Activated naive CD4-positive, alpha-beta T cell treated with Interleukin-2 at 50 U/mL for 16 hours (primary cell): Measurements from ENCODE around the gene TMEM134.
"Not testable (repeated sequence)": the region's sequence is repeated elsewhere in the genome, so short reads cannot be mapped to it uniquely, and the experiment has no call there.

Source experiments
- DNase-seq: peaks from one replicate; pipeline ENCODE4 v3.0.0-alpha.2; 2020

Gene TMEM134

DNA sequence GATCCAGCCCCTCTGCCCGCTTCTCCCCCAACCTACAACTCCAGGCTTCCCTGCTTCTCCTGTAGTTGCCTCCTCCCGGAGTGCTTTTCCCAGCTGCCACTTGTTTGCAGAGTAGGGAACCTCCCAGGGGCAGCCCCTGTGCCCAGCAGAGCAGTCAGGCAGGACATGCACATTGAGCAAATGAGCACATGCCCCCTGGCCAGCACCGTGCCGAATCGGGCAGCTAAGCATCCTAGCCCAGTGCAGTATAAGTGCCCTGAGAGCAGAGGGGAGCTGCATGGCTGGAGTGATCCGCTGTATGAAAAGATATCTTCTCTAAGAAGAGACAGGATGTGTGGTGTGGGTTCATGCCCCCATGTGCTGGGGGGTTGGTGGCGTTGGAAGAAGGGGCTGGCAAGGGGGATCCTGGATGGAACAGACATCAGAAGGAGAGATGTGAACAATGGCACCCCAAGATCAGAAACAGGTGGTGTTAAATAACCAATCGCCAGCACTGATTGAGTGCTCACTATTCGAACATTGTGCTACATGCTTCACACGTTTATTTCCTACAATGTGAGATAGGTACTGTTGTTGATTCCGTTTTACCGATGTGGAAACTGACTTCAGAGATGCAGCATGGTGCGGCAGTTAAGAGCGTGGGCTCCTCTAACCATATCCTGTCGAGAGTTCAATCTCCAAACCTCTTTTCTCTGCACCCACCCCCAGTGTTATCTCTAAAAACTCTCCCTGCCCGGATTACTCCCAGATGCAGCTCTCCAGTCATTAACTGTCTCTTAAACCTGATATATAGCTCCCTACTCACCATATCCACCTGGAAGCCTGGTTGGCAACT, 15.0 kb upstream of the TMEM134 start:
- DNase-seq, result peak; percentile 56

DNA sequence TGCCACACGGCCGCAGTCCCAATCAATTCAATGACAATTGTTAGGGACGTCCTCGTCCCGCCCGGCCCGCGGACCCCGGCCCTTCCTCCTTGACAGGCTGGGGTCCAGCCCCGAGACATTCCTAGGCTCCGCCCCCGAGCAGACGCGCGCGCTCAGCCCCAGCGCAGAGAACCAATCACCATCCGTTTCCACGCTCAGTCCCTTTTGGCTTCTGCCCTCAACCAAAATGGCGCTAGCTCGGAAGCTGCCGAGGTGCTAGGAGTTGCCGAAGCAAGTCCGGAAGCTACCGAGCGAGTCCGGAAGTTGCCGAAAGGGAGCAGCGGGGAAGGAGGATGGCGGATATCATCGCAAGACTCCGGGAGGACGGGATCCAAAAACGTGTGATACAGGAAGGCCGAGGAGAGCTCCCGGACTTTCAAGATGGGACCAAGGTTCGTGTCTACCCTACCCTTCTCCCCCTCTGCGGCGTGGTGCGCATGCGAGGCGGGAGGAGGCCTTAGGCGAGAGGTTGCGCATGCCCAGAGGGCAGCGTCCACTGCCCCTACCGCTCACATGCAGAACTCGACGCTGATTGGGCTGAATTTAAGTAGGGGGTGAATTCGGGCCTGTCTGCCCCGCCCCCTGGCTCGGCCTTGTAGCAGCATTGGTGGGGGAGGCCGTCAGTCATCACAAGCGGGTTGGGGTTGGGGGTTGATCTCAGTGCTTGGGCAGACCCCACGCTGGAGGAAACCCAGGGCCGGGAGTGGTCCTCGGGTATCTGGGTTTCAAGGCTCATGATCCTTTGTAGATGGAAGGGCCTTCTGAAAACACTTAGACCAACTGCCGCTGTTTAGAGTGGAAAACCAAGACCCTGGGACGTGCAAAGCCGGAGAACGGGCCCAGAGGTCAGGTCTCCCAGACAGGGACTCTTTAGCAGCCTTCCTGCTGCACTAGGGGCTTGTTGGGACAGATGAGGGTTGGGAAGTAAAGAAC, 14.1 kb upstream of the TMEM134 start, which contains the start of gene AIP:
Gene AIP (plus strand): TSS at position 200 of the 972 bp plus-strand sequence. CDS start 133 bp downstream, at position 333.
- DNase-seq, result peak; percentile 98

DNA sequence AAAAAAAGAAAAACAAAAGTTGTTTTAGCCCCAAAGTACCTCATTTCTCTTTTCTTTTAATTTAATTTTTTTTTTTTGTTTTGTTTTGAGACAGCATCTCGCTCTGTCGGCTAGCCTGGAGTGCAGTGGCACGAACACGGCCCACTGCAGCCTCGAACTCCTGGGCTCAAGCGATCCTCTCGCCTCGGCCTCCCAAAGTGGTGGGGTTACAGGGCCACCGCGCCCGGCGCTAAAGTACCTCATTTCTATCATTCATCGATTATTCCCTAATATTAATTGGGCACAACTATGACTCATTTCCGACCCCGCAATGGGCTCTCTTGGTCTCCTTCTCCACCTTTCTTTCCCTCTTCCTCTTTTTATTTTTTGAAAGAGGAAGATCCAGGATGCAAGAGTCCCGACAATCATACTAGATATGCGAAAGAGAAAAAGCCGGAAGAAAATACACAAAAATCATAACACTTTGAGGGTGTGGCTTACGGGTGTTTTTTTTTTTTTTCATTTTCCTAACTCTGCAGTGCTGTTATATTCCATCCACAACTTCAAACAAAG, 13.3 kb upstream of the TMEM134 start:
- no peak for DNase-seq

DNA sequence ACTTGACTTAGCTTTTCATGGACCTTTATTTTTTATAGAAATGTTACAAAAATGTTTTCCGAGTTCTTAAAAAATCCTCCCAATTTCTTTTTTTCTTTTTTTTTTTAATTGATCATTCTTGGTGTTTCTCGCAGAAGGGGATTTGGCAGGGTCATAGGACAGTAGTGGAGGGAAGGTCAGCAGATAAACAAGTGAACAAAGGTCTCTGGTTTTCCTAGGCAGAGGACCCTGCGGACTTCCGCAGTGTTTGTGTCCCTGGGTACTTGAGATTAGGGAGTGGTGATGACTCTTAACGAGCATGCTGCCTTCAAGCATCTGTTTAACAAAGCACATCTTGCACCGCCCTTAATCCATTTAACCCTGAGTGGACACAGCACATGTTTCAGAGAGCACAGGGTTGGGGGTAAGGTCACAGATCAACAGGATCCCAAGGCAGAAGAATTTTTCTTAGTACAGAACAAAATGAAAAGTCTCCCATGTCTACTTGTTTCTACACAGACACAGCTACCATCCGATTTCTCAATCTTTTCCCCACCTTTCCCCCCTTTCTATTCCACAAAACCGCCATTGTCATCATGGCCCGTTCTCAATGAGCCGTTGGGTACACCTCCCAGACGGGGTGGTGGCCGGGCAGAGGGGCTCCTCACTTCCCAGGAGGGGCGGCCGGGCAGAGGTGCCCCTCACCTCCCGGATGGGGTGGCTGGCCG, 8.4 kb upstream of the TMEM134 start:
- DNase-seq, result not testable (repeated sequence)

DNA sequence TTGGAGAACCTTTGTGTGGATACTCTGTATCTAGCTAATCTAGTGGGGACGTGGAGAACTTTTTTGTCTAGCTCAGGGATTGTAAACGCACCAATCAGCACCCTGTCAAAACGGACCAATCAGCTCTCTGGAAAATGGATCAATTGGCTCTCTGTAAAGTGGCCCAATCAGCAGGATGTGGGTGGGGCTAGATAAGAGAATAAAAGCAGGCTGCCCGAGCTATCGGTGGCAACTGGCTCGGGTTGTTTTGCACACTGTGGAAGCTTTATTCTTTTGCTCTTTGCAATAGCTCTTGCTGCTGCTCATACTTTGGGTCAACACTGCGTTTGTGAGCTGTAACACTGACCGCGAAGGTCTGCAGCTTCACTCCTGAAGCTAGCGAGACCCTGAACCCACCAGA, 7.6 kb upstream of the TMEM134 start:
- not testable (repeated sequence) for DNase-seq

DNA sequence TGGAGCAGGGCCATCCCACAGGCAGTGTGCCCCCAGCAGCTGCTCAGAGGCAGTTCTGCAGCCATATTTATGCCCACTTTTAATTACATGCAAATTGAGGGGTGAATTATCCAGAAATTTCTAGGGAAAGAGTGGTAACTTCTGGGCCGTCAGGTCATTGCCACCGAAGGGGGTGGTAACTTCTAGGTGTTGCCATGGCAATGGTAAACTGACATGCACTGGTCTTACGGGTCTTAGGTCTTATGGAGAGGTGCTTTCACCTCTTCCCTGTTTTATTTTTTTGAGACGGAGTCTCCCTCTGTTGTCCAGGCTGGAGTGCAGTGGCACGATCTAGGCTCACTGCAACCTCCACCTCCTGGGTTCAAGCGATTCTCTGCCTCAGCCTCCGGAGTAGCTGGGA, 3.8 kb upstream of the TMEM134 start:
- no peak for DNase-seq

DNA sequence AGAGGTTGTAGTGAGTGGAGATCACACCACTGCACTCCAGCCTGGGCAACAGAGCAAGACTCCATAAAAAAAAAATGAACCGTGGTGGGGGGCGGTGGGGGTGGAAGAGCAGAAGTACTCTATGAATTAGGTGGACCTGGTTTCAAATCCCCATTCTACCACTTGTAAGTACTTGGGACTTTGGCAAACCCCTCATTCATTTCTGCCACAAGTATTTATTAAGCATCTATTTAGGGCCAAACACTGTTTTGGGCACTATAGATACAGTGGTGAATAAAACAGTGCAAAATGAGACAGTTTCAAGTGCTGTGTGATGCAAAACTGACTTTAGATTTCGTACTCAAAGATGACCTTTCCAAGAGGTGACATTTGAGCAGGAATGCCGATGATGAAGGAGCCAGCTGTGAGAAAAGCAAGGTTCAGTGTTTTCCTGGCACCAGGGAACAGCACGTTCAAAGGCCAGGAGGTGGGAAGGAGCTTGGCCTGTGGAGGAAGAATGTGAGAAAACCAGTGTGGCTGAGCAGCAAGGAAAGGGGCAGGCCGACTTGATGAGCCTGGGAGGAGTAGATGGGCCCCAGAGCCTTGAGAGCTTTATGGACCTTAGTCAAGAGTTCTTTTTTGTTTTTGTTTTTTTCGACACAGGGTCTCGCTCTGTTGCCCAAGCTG, 1.4 kb upstream of the TMEM134 start:
- DNase-seq, result no peak

DNA sequence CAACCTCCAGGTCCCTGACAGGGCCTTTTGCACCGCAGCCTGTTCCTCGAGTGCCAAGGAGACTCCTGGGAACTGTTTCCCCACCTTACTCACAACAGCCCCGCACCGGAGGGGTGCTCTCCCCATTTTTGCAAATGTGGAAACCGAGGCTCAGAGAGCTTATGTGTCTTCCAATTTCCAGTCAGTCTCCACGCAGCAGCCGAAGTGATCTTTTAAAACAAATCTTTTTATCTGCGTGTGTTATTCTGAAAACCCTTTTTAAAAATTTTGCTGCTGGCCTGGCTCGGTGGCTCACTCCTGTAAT, 409 bp upstream of the TMEM134 start:
- DNase-seq, result no peak

DNA sequence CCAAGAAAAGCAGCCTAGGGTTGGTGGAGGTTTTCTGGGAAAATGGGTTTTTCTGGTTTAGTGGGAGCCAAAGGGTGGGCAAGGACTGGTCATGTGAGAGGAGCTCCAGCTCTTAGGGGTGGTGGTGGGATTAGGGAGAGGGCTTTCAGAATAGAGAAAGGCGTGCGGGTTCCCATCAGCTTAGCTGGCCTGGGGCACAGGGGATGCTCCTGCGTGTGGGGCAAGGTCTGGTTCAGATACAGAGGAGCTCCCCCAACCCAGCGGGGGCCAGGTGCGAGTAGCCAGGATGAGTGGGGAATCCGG, 644 bp downstream of the TMEM134 start:
- DNase-seq, result no peak

DNA sequence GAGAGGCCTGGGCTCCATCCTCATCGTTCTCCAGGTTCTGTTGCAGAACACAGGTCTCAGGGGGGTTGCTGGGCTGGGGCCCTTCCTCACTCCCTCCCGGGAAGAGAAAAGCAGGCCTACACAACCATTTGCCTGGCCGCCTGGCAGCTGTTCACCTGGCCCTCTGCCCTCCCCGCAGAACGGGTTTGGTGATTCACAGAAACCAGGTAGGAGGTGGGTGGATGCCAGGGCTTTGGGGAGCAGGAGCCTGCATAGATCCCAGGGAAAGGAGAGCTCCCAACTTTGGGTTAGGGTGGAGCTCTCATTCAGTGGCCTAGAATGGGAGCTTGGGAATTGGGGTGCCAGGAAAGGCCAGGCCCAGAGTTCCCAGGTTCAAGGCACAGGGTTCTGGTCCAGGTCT, 995 bp downstream of the TMEM134 start:
- peak; percentile 41 for DNase-seq

DNA sequence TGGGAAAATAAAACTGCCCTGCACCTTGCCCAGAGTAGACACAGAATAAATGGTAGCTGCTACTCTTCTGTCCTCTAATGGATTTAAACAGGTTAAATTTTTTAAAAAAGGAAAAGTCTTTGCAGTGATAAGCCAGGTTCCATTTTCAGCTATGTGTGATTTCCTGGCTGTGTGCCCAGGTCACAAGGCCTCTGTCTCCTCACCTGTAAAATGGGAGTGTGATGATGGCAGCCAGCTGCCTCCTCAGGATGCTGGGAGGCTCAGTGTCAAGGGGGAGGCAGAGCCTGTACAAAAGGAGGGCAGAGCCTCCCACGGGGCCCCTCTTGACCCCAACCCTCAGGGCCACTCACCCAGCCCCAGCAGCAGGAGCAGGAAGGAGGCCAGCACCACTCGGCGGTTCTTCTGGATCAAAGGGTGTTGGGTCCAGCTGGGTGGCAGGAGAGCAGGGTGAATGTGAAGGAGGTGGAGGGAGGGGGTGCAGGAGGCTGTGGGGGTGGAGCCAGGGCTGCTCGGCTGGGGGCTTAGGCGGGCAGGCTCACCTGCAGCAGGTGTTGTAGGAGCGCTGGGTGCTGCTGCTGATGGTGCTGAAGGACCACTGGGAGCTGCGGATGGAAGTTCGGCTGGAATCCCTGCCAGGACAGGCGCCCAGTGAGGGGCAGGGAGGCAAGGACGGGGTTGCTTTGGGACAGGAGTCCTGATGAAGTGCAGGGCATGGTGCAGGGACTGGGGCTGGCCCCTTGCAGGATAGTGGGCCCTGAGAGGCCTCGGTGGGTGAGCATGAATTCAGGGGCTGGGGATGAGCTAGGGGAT, 1.9 kb downstream of the TMEM134 start:
- DNase-seq, result no peak

DNA sequence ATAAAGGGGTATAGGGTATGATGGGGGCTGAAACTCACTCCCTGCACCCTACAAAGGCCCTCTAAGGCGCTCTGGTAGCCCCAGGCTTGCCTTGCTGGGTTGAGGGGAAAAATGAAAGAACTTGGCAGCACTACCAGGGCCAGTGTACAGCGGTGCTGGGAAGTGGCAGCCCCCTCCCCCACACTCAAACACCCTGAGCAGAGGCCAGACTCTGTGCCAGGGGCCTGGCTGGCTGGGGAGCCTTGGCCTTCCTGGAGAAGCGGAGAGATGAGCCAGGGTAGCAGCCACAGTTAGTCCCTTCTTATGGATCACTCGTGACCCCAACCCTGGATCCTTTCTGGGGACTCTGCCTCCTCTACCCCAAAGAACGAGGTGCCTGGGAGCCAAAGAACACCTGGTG, 2.7 kb downstream of the TMEM134 start:
- DNase-seq, result no peak

DNA sequence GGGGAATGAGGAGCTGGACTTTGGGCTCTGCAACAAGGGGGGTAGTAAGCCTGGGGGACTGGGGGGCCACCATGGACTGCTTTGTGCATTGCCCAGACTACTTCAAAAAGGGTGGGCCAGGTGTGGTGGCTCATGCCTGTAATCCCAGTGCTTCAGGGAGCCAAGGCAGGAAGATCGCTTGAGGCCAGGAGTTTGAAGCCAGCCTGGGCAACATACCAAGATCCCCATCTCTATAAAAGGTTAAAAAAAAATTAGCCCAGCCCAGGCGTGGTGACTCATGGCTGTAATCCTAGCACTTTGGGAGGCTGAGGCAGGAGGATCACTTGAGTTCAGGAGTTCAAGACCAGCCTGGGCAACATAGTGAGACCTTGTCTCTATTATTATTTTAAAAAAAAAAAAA, 3.5 kb downstream of the TMEM134 start:
- DNase-seq, result not testable (repeated sequence)

DNA sequence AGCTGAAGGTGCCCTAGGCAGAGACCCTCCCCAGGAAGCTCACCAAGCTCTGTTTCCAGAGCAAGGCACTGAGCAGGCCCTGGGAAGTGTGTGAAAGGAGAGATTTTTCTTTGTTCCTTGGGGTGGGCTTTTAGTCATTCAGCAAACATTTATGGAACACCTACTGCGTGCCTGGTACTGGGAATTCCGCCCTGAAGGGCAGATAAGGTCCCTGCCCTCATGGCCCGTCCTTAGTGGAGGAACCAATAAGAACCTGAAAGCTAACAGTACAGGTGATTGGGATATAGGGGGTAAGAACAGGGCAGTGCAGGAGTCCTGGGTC, 3.9 kb downstream of the TMEM134 start:
- DNase-seq, result no peak

DNA sequence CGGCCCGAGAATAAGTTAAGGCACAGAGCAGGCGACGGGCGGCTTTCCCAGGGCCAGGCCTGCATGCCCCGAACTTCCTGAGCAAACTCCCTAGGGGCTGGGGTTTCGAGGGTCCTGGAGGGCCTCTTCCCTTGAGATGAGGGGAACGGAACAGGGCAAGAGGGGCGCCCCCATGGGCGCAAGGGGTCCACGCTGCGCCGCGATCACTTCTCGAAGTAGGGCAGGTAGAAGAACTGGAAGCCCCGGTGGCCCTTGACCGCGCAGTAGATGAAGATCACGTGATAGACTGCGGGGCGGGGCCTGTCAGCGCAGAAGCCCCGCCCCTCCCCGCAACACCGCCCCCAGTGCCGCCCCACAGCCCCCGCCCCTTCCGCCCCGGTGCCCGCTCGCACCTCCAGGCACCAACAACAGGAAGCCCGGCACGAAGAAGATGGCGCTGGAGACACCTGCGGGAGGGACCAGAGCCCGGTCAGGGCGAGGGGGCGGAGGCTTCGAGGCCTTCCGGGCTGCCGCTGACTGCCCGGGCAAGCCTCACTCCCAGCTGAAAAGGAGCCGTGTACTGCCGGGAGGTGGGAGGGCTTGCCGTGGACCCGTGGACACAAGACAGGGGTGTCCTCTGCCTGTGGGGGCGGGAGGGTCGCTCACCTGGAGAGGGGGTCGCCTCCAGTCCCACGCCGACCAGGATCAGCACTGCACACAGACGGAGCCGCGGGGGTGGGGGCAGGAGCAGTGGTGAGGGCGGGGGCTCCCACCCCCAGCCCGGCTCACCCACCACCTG, 4.5 kb downstream of the TMEM134 start:
- peak; percentile 90 for DNase-seq

DNA sequence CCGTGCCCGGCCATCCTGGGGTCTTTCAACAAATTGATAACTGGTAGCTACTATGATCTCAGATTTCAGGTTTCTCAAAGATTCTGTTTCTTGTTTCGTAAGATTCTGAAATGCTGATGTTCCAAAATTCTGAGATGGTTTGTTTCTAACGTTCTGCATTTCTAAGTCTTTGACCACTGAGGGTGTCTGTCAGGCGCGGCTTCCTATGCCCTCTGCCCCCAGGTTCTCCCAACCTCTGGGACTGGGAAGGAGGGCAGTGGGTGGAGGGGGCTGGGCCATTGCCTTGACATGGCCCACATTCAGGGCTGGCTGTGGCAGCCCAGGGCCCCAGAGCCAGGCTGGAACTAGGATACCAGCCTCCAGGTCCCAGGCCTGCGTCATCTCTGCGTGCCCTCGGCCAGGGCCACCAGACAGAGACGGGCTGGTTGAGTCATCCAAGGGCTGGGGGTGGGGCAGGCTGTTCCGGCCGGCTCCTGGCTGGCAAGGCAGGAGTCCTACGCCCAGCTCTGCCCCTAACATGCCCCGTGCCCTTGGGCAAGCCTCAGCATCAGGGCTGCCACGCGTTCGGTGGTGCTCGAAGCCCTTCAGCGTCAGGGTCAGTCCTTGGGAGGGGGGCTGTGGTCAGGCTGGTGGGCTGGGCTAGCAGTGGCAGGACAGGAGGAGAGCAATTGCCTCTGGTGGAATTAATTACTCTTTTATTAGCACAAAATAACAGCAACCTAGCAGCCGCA, 5.2 kb downstream of the TMEM134 start:
- no peak for DNase-seq

DNA sequence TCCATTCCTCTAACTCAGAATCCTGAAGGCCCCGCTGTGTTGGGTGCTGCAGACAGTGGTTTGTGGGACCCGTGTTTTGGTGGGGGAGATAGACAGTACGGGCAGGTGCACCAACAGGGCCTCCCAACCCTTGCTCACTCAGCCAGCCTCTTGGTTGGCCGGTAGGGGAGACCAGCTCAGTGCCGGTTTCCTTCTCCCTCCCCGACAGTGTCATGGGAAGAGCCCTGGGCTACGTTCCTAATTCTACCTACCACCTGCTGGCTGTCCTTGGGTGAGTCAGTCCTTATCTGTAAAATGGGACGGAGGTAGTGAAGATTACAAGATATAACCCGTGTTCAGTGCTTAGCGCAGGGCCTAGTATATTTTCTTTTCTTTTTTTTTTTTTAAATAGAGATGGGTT, 5.9 kb downstream of the TMEM134 start:
- DNase-seq, result no peak

DNA sequence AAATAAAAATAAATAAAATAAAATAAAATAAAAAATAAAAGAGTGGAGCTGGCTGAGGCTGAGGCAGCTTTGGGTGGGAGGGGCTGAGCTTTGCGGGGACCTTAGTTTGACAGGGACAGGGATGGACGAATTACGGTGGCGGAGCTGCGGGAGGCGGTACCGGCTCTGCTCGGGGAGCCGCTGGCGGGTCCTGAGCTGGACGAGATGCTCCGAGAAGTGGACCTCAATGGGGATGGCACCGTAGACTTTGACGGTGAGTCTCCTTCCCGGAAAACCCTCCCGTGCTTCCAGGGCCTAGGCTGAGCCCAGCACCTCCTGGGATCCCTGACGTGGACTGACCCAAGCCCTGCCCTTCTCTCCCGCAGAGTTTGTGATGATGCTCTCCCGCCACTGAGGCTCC, 10.8 kb downstream of the TMEM134 start:
- no peak for DNase-seq

DNA sequence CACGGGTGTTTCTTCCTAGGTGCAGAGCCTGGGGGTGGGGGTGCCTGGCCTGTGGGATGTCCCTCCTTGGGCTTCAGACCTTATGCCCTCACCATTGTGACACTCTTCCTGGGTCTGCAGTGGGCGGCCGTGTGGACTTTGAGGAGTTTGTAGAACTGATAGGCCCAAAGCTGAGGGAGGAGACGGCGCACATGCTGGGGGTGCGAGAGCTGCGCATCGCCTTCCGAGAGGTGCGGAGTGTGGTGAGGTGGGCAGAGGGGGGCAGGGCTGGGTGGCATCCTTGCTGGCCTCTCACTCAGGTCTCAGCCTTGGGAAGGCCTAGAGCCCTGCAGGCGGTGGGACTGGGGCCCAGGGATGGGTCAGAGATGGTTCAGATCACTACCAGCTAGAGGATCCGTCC, 11.6 kb downstream of the TMEM134 start:
- no peak for DNase-seq

DNA sequence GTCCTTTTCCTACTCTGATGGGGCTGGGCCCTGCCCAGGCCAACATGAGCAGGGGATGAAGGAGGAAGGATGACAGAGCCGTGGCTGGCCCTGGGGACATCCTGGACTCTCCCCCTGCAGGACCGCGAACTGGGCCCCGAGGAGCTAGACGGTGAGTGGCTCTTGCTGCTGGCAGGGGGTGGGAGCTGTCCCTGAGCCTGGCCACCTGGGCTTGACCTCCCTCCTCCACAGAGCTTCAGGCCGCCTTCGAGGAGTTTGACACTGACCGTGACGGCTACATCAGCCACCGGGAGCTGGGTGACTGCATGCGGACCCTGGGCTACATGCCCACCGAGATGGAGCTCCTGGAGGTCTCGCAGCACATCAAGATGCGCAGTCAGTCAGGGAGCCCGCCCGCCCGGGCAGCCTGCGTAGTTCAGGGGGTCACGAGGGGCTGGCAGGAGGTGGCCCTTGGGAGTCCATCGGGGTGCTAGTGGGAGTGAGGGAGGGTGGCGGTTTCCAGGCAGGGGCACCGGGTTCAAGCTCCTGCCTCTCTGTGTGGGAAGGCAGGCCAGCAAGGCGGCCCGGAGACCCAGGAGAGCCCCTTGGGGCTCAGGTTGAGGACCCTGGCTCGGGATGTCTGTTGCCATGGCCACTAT, 12.9 kb downstream of the TMEM134 start:
- DNase-seq, result no peak
